Measurements from ENCODE around the gene SHB. TPM values are rescaled to one million over a fixed set of nuclear protein-coding genes. Genes with fewer than 3 reads are reported as not detected.
A peak's percentile ranks its signal among the peaks of the same experiment; 100 is the strongest.

The SHB gene
- total RNA-seq, 1 donor from 2014 or later = 20.9 TPM

DNA sequence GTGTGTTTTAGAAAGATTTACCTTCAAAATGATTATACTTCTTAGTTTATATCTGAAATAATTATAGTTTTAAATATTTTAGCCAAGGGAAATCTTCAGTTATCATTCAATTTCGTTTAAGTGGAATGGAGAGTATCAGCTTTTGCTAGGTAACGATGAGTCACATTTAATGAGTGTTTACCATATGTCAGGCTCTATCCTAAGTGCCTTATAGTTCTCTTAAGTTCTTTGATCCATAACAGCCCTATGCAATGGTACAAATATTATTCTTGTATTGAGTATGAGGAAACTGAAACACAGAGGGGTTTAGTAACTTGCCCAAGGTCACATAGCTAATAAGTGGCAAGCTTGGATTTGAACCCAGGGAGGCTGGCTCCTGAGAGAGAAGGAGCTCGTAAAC, 37.5 kb upstream of the SHB start:
- no peak overlapping the region for H3K4me3 ChIP-seq
- DNase-seq (ENCODE audit: extremely low spot score in 2 of 2) = no peak
- TF ChIP-seq, protein P1, sequence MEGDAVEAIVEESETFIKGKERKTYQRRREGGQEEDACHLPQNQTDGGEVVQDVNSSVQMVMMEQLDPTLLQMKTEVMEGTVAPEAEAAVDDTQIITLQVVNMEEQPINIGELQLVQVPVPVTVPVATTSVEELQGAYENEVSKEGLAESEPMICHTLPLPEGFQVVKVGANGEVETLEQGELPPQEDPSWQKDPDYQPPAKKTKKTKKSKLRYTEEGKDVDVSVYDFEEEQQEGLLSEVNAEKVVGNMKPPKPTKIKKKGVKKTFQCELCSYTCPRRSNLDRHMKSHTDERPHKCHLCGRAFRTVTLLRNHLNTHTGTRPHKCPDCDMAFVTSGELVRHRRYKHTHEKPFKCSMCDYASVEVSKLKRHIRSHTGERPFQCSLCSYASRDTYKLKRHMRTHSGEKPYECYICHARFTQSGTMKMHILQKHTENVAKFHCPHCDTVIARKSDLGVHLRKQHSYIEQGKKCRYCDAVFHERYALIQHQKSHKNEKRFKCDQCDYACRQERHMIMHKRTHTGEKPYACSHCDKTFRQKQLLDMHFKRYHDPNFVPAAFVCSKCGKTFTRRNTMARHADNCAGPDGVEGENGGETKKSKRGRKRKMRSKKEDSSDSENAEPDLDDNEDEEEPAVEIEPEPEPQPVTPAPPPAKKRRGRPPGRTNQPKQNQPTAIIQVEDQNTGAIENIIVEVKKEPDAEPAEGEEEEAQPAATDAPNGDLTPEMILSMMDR (IDR thresholded peaks at IDR 0.05) = no peak
- no peak for TF ChIP-seq POLR2A (IDR thresholded peaks at IDR 0.05)
- no peak for TF ChIP-seq POLR2AphosphoS5 (IDR thresholded peaks at IDR 0.05; ENCODE audit: insufficient read depth in 1 of 2, low read depth in 1 of 2)
- H3K27ac ChIP-seq = no peak overlapping the region
- no peaks in the 10 kb centered on the region for H3K36me3 ChIP-seq
- intact Hi-C loops (cut with DNase I) = no loop called here
- no peaks in the 10 kb centered on the region for H3K9me3 ChIP-seq
- no peaks in the 10 kb centered on the region for H3K4me1 ChIP-seq
- no peaks in the 10 kb centered on the region for H3K27me3 ChIP-seq

- intact Hi-C loops (cut with DNase I) = no loop called here
- no peaks in the 10 kb centered on the region for H3K27me3 ChIP-seq
- H3K9me3 ChIP-seq = no peaks in the 10 kb centered on the region
- no peaks in the 10 kb centered on the region for H3K4me1 ChIP-seq
- no peak for TF ChIP-seq POLR2AphosphoS5 (IDR thresholded peaks at IDR 0.05; ENCODE audit: insufficient read depth in 1 of 2, low read depth in 1 of 2)
- TF ChIP-seq, protein P1 (IDR thresholded peaks at IDR 0.05) = no peak
- no peak for TF ChIP-seq POLR2A (IDR thresholded peaks at IDR 0.05)
- no peaks in the 10 kb centered on the region for H3K36me3 ChIP-seq
- H3K4me3 ChIP-seq = no peak overlapping the region
- no peak overlapping the region for H3K27ac ChIP-seq
- DNase-seq (ENCODE audit: extremely low spot score in 2 of 2) = no peak
Measured at GRCh38 chr9:38103340-38103739, 34.3 kb upstream of the SHB start.

GRCh38 chr9:38101423-38101822, 32.4 kb upstream of the SHB start:
- H3K4me3 ChIP-seq = no peak overlapping the region
- H3K27ac ChIP-seq = no peak overlapping the region
- intact Hi-C loops (cut with DNase I) = no loop called here
- H3K9me3 ChIP-seq = no peaks in the 10 kb centered on the region
- TF ChIP-seq POLR2A (IDR thresholded peaks at IDR 0.05) = no peak
- TF ChIP-seq POLR2AphosphoS5 (IDR thresholded peaks at IDR 0.05; ENCODE audit: insufficient read depth in 1 of 2, low read depth in 1 of 2) = no peak
- TF ChIP-seq, protein P1 (IDR thresholded peaks at IDR 0.05) = no peak
- H3K27me3 ChIP-seq = no peaks in the 10 kb centered on the region
- no peak for DNase-seq (ENCODE audit: extremely low spot score in 2 of 2)
- H3K36me3 ChIP-seq = no peaks in the 10 kb centered on the region
- no peaks in the 10 kb centered on the region for H3K4me1 ChIP-seq

DNA sequence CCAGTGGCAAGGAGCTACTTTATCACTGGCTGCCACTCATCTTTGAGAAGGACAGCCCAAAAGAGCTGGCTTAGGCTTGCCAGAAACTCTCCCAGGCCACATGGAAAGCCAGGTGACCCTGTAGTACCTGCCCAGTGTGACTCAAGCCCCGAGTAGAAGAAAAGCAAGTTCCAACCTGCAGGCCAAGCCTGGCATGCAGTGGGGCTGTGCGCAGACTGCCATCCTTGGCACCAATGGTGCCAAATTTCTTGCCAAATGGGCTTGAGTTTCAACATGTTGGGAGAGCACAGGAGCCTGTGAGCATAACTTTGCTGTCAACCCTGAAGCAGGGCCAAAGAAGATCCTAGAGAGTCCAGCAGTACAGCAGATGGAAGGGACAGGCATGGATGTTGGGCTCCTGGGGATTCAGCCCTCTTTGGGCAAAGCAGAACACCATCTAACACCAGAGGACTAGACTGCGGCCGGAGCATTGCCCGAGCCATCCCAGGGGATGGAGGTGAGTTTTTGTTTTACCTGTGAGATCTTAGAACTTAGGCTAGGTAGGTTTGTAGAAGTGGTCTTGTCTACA, 27.3 kb upstream of the SHB start:
- no peak overlapping the region for H3K27ac ChIP-seq
- peak in 1 of 2 donors; percentile 86 for DNase-seq (ENCODE audit: extremely low spot score in 2 of 2)

GRCh38 chr9:38094165-38094564, 25.1 kb upstream of the SHB start:
- H3K36me3 ChIP-seq = no peaks in the 10 kb centered on the region
- no peak overlapping the region for H3K27ac ChIP-seq
- peak in 1 of 2 donors; percentile 44 for DNase-seq (ENCODE audit: extremely low spot score in 2 of 2)
- no peaks in the 10 kb centered on the region for H3K4me1 ChIP-seq
- TF ChIP-seq, protein P1 (IDR thresholded peaks at IDR 0.05) = no peak
- no peak for TF ChIP-seq POLR2A (IDR thresholded peaks at IDR 0.05)
- TF ChIP-seq POLR2AphosphoS5 (IDR thresholded peaks at IDR 0.05; ENCODE audit: insufficient read depth in 1 of 2, low read depth in 1 of 2) = no peak
- H3K4me3 ChIP-seq = no peak overlapping the region
- no peaks in the 10 kb centered on the region for H3K9me3 ChIP-seq
- H3K27me3 ChIP-seq = no peaks in the 10 kb centered on the region
- intact Hi-C loops (cut with DNase I) = no loop called here

More for the DNA sequence above, 27.3 kb upstream of the SHB start:
- no peaks in the 10 kb centered on the region for H3K9me3 ChIP-seq
- H3K4me1 ChIP-seq = no peaks in the 10 kb centered on the region
- TF ChIP-seq POLR2AphosphoS5 (IDR thresholded peaks at IDR 0.05; ENCODE audit: insufficient read depth in 1 of 2, low read depth in 1 of 2) = peak in 1 of 2 donors; percentile 77
- TF ChIP-seq POLR2A (IDR thresholded peaks at IDR 0.05) = no peak
- no peaks in the 10 kb centered on the region for H3K36me3 ChIP-seq
- intact Hi-C loops (cut with DNase I) = no loop called here
- no peaks in the 10 kb centered on the region for H3K27me3 ChIP-seq
- no peak overlapping the region for H3K4me3 ChIP-seq
